Uterus (tissue), 4 donors: ENCODE results near the gene KLHL41. TPM values are rescaled to one million over a fixed set of nuclear protein-coding genes. Genes with fewer than 3 reads are reported as not detected.

Experiments
- DNase-seq, 2 donors: peaks; one replicate each; pipeline ENCODE4 v3.0.0-alpha.2; 2019 to 2020
- H3K27ac ChIP-seq, 2 donors: fragments of 200-600 bp; sonication (generic); 1 replicate in 1 of 2; 2 replicates in 1 of 2; pipeline ENCODE4 v1.5.1; 2016 to 2018
- H3K27me3 ChIP-seq, 2 donors: fragments of 200-600 bp; sonication (generic); one replicate each; pipeline ENCODE4 v1.5.1; 2018 to 2019; ENCODE audit warnings: control low read depth in 1 of 2
- H3K36me3 ChIP-seq, 2 donors: fragments of 200-600 bp; sonication (generic); one replicate each; pipeline ENCODE4 v1.5.1; 2019; ENCODE audit warnings: control low read depth in 1 of 2
- H3K4me1 ChIP-seq, 2 donors: fragments of 200-600 bp; sonication (generic); one replicate each; pipeline ENCODE4 v1.5.1; 2018 to 2019; ENCODE audit warnings: control low read depth in 1 of 2
- H3K4me3 ChIP-seq, 2 donors: fragments of 200-600 bp; sonication (generic); 1 replicate in 1 of 2; 2 replicates in 1 of 2; pipeline ENCODE4 v1.5.1; 2018 to 2019; ENCODE audit warnings: mild to moderate bottlenecking in 1 of 2
- H3K9me3 ChIP-seq, 2 donors: fragments of 200-600 bp; sonication (generic); one replicate each; pipeline ENCODE4 v1.5.1; 2019; ENCODE audit warnings: control low read depth in 1 of 2
- POLR2A ChIP-seq, 2 donors: fragments of 450-650 bp; IDR thresholded peaks; one replicate each; pipeline ENCODE4 v1.6.1; 2016; ENCODE audit warnings: antibody characterized with exemption in 2 of 2, mild to moderate bottlenecking in 1 of 2, moderate library complexity in 1 of 2
- intact Hi-C: fragments of 100-400 bp; cut with DNase I; formaldehyde crosslinking; loops from one replicate; pipeline ENCODE4 v1.15.1; 2023; ENCODE audit warnings: low total_unique reads
- total RNA-seq, 4 donors: library from RNA; depleted of rRNA in 3 of 4; stranded (reverse); fragments of >200 nt in 3 of 4; gene quantifications; one replicate each; pipeline versions ENCODE4 v1.1.0 to v1.2.4, GENCODE V29; 2014 to 2023
- TF ChIP-seq, protein P1 (sequence below), 4 experiments: fragments of 200-600 bp in 2 of 4; fragments of 450-650 bp in 2 of 4; sonication (generic) in 2 of 4; IDR thresholded peaks; one replicate each; pipeline ENCODE4 v1.5.1; 2016 to 2019; ENCODE audit warnings: antibody characterized with exemption in 4 of 4, mild to moderate bottlenecking in 2 of 4, moderate library complexity in 1 of 4
- donor health status: DM: yes; HTN: yes; CAD: no.

KLHL41 gene
- total RNA-seq, 4 donors from 2014 or later, result 0.77 to 4.4 (median 3.5) TPM; not detected in 1

GRCh38 chr2:169507698-169508097 lies 1.8 kb upstream of the KLHL41 start:
- Histone ChIP-seq H3K27me3 (no peaks in the 10 kb centered on the region), H3K27ac (no peak overlapping the region), H3K4me1 (peaks cover 0 to 3% of the 10 kb centered on the region in 2 donors), H3K36me3 (no peaks in the 10 kb centered on the region), H3K9me3 (no peaks in the 10 kb centered on the region), H3K4me3 (no peak overlapping the region)
- intact Hi-C loops, result no loop called here
- no peak for DNase-seq
- TF ChIP-seq, protein P1, sequence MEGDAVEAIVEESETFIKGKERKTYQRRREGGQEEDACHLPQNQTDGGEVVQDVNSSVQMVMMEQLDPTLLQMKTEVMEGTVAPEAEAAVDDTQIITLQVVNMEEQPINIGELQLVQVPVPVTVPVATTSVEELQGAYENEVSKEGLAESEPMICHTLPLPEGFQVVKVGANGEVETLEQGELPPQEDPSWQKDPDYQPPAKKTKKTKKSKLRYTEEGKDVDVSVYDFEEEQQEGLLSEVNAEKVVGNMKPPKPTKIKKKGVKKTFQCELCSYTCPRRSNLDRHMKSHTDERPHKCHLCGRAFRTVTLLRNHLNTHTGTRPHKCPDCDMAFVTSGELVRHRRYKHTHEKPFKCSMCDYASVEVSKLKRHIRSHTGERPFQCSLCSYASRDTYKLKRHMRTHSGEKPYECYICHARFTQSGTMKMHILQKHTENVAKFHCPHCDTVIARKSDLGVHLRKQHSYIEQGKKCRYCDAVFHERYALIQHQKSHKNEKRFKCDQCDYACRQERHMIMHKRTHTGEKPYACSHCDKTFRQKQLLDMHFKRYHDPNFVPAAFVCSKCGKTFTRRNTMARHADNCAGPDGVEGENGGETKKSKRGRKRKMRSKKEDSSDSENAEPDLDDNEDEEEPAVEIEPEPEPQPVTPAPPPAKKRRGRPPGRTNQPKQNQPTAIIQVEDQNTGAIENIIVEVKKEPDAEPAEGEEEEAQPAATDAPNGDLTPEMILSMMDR (IDR thresholded peaks at IDR 0.05), result no peak
- no peak for TF ChIP-seq POLR2A (IDR thresholded peaks at IDR 0.05)

- Histone ChIP-seq H3K27me3 (no peaks in the 10 kb centered on the region), H3K36me3 (no peaks in the 10 kb centered on the region), H3K4me3 (no peak overlapping the region), H3K9me3 (no peaks in the 10 kb centered on the region), H3K27ac (no peak overlapping the region), H3K4me1 (peaks cover 0 to 3% of the 10 kb centered on the region in 2 donors)
- TF ChIP-seq, protein P1 (IDR thresholded peaks at IDR 0.05), result no peak
- TF ChIP-seq POLR2A (IDR thresholded peaks at IDR 0.05), result no peak
- intact Hi-C loops, result no loop called here
- no peak for DNase-seq
Observed at GRCh38 chr2:169509955-169510354, 453 bp downstream of the KLHL41 start.

GRCh38 chr2:169510496-169510895 lies 994 bp downstream of the KLHL41 start:
- H3K27ac ChIP-seq, result no peak overlapping the region
- H3K4me1 ChIP-seq, result peaks cover 0 to 3% of the 10 kb centered on the region in 2 donors
- H3K4me3 ChIP-seq, result no peak overlapping the region
- H3K9me3 ChIP-seq, result no peaks in the 10 kb centered on the region
- no peak for DNase-seq
- no peaks in the 10 kb centered on the region for H3K36me3 ChIP-seq
- TF ChIP-seq POLR2A (IDR thresholded peaks at IDR 0.05), result no peak
- TF ChIP-seq, protein P1 (IDR thresholded peaks at IDR 0.05), result no peak
- intact Hi-C loops, result no loop called here
- H3K27me3 ChIP-seq, result no peaks in the 10 kb centered on the region

- Histone ChIP-seq H3K27ac (no peak overlapping the region), H3K36me3 (no peaks in the 10 kb centered on the region), H3K4me1 (peaks cover 0 to 3% of the 10 kb centered on the region in 2 donors), H3K4me3 (no peak overlapping the region), H3K27me3 (no peaks in the 10 kb centered on the region), H3K9me3 (no peaks in the 10 kb centered on the region)
- intact Hi-C loops, result no loop called here
- no peak for DNase-seq
- TF ChIP-seq, protein P1 (IDR thresholded peaks at IDR 0.05), result no peak
- no peak for TF ChIP-seq POLR2A (IDR thresholded peaks at IDR 0.05)
Observed at GRCh38 chr2:169511818-169512217, 2.3 kb downstream of the KLHL41 start.

DNA sequence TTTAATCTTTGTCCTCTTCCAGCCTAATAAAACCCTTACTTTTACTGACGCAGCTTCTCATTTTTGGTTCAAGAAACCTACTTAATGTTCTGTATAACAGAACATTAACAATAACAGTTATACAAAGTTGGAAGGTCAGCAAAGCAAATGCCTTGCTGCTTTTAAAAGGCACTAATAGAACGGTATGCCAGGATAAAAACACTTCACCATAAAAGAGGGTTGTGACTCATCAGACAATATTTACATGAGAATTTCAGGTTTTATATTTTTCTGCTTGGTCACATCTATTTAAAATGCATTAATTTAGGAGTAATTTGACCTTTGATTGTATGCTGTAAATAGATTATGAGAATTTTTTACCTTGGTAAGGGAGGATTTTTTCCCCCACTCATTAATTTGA lies 3.0 kb downstream of the KLHL41 start:
- TF ChIP-seq, protein P1 (IDR thresholded peaks at IDR 0.05), result no peak
- no peak for TF ChIP-seq POLR2A (IDR thresholded peaks at IDR 0.05)
- H3K4me3 ChIP-seq, result no peak overlapping the region
- H3K9me3 ChIP-seq, result no peaks in the 10 kb centered on the region
- intact Hi-C loops, result no loop called here
- no peaks in the 10 kb centered on the region for H3K36me3 ChIP-seq
- peaks cover 0 to 3% of the 10 kb centered on the region in 2 donors for H3K4me1 ChIP-seq
- no peak overlapping the region for H3K27ac ChIP-seq
- DNase-seq, result no peak
- no peaks in the 10 kb centered on the region for H3K27me3 ChIP-seq
